Measurements from ENCODE around the gene APP. TPM values are rescaled to one million over a fixed set of nuclear protein-coding genes. Genes with fewer than 3 reads are reported as not detected.

The APP gene
- total and polyA plus RNA-seq, 3 donors from 2014 or later = 390 to 670 (median 409) TPM

DNA sequence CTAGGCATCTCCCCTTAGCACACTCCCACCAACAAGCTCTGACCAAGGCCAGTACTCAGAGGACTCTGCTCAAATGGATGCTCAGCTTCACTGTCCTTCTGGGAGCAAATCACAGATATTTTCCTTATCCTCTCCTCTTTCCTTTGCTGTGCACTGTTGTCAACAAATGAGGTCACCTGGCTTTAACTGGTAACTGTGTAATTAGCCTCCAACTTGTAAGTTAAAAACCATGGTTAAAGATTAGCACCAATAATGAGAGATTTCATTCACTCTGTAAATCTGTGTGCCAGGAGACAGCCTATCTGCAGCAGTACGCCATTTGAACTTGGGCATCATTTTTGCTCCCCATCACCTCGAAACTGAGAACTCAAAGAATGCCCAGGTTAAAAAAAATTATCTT is 286.3 kb downstream of the APP start:
- no peaks in the 10 kb centered on the region for H3K9me3 ChIP-seq
- WGBS, 2 donors = 86 to 94% methylated on average over 2 of the region's 2 CpGs
- no peak for DNase-seq
- no peaks in the 10 kb centered on the region for H3K4me1 ChIP-seq
- intact Hi-C loops (cut with DNase I; ENCODE audit: low total_unique reads) = loop anchor here (10.0 kb wide), 2 partner anchors 290 to 830 kb away; partner anchors contain the start of gene APP
- no peak for TF ChIP-seq POLR2A (IDR thresholded peaks at IDR 0.05)
- TF ChIP-seq, protein P1, sequence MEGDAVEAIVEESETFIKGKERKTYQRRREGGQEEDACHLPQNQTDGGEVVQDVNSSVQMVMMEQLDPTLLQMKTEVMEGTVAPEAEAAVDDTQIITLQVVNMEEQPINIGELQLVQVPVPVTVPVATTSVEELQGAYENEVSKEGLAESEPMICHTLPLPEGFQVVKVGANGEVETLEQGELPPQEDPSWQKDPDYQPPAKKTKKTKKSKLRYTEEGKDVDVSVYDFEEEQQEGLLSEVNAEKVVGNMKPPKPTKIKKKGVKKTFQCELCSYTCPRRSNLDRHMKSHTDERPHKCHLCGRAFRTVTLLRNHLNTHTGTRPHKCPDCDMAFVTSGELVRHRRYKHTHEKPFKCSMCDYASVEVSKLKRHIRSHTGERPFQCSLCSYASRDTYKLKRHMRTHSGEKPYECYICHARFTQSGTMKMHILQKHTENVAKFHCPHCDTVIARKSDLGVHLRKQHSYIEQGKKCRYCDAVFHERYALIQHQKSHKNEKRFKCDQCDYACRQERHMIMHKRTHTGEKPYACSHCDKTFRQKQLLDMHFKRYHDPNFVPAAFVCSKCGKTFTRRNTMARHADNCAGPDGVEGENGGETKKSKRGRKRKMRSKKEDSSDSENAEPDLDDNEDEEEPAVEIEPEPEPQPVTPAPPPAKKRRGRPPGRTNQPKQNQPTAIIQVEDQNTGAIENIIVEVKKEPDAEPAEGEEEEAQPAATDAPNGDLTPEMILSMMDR (IDR thresholded peaks at IDR 0.05) = no peak
- H3K27me3 ChIP-seq = no peaks in the 10 kb centered on the region
- H3K36me3 ChIP-seq (ENCODE audit: low read depth, missing control alignments) = no peaks in the 10 kb centered on the region
- no peak overlapping the region for H3K4me3 ChIP-seq
- no peak overlapping the region for H3K27ac ChIP-seq

GRCh38 chr21:25881524-25882376 is 288.8 kb downstream of the APP start:
- no peak for TF ChIP-seq POLR2A (IDR thresholded peaks at IDR 0.05)
- TF ChIP-seq, protein P1 (IDR thresholded peaks at IDR 0.05) = peak; percentile 89 to 95 (median 89)
- DNase-seq = peak; percentile 78
- H3K4me3 ChIP-seq = no peak overlapping the region
- intact Hi-C loops (cut with DNase I; ENCODE audit: low total_unique reads) = loop anchor here (10.0 kb wide), 2 partner anchors 293 to 833 kb away; partner anchors contain the start of gene APP
- no peaks in the 10 kb centered on the region for H3K4me1 ChIP-seq
- no peaks in the 10 kb centered on the region for H3K36me3 ChIP-seq (ENCODE audit: low read depth, missing control alignments)
- H3K27me3 ChIP-seq = no peaks in the 10 kb centered on the region
- H3K27ac ChIP-seq = no peak overlapping the region
- 66 to 68% methylated on average over 17 of the region's 17 CpGs for WGBS, 2 donors
- no peaks in the 10 kb centered on the region for H3K9me3 ChIP-seq

DNA sequence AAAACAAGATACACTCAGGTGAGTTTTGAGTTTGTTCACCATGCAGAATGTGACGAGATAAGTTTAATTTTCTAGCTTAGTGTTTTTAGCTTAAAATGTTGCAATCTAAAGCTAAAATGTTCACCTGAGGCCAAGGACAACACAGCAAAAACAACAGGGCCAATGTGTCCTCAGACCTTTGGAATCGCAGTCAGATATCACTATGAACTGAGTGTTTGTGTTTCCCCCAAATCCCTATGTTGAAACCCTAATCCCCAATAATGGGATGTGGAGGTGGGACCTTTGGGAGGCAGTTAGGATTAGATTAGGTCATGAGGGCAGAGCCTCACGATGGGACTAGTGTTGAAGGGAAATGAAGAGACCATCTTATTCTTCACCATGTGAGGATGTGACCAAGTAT is 291.4 kb downstream of the APP start:
- no peaks in the 10 kb centered on the region for H3K36me3 ChIP-seq (ENCODE audit: low read depth, missing control alignments)
- no peaks in the 10 kb centered on the region for H3K4me1 ChIP-seq
- 59 to 62% methylated on average over 3 of the region's 3 CpGs for WGBS, 2 donors
- no peaks in the 10 kb centered on the region for H3K27me3 ChIP-seq
- intact Hi-C loops (cut with DNase I; ENCODE audit: low total_unique reads) = no loop called here
- no peak for DNase-seq
- no peak overlapping the region for H3K27ac ChIP-seq
- no peaks in the 10 kb centered on the region for H3K9me3 ChIP-seq
- TF ChIP-seq, protein P1 (IDR thresholded peaks at IDR 0.05) = no peak
- no peak for TF ChIP-seq POLR2A (IDR thresholded peaks at IDR 0.05)
- H3K4me3 ChIP-seq = no peak overlapping the region

- Histone ChIP-seq H3K4me3 (no peak overlapping the region), H3K27me3 (no peaks in the 10 kb centered on the region), H3K36me3 (ENCODE audit: low read depth, missing control alignments) (no peaks in the 10 kb centered on the region), H3K4me1 (no peaks in the 10 kb centered on the region), H3K27ac (no peak overlapping the region), H3K9me3 (no peaks in the 10 kb centered on the region)
- DNase-seq = no peak
- intact Hi-C loops (cut with DNase I; ENCODE audit: low total_unique reads) = no loop called here
- 61 to 63% methylated on average over 3 of the region's 3 CpGs for WGBS, 2 donors
- TF ChIP-seq, protein P1 (IDR thresholded peaks at IDR 0.05) = no peak
- no peak for TF ChIP-seq POLR2A (IDR thresholded peaks at IDR 0.05)
Measured at GRCh38 chr21:25878344-25878743, 292.2 kb downstream of the APP start.
